Measurements from ENCODE around the gene PIGM. TPM values are rescaled to one million over a fixed set of nuclear protein-coding genes. Genes with fewer than 3 reads are reported as not detected.
A peak's percentile ranks its signal among the peaks of the same experiment; 100 is the strongest.

Gene PIGM
- total RNA-seq, 1 experiment from 2014 or later: 4.9 TPM

DNA sequence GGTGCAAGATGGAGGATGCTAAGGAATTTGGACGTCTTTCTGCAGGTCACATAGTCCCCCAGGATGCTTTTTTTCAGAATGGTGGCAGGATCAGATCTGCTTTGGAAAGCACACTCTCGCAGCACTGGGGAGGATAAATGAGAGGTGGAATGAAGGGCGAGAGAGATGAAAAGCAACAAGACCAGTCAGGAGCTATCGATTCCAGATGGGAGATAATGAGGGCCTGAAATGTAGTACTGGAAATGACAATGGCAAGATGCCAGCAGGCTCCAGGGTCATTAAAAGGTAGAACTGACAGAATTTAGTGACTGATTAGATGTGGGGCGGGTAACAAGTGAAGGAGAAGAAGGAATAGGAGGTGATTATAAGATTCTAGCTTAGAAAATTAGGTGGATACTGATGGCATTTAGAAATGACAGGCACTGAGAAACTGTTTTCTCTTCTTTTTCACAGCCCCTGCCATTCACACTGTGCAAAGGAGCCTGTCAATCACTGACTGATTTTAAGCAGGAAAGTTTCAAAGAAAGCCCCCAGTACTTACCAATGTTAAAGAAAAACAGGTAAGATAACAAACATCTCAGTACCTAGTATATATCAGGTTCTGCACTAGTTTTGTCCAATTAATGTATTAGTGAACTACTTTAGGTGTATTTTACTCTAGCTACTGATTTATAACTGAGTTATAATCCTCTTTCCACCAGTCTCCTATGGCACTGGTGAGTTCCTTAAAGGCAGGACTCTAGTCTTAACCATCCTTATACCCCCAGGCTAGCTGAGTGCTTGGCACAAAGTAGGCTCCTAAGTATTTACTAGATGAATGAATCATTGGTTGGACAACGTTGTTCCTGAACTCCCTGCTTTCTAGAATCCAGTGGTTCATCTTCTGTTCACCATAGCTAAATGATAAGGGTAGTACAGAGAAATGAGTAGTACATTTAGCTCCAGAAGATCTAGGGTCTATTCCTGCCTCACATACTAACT, 9.2 kb downstream of the PIGM start:
- peak; percentile 64 for DNase-seq (ENCODE audit: low read depth)

DNA sequence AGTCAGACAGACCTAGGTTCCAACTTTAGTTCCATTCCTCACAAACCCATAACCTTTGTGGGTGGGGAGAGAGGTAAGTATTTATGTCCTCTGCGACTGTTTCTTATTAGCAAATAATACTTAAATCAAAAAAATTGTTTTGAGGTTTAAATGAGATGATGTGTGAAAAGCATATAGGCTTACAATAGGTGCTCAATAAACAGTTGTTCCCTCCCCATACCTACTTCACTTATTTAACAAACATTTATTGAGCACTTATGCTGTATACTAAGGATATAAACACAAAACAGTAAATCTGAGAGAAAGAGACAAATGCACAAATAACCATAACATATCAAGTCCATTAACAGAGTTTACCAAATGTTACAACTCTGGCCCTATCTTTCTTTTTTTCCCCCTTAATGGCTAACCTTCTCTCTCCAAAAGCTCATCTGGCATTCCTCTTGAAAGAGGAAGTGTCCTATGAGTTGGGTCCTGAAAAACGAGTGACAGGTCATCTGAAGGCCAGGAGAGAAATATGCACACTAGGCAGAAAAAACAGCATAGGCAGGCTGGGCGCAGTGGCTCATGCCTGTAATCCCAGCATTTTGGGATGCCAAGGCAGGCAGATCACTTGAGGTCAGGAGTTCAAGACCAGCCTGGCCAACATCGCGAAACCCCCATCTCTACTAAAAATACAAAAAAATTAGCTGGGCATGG, 10.3 kb downstream of the PIGM start:
- DNase-seq (ENCODE audit: low read depth): no peak

- DNase-seq (ENCODE audit: low read depth): no peak
Measured at GRCh38 chr1:160020196-160020595, 11.6 kb downstream of the PIGM start.

GRCh38 chr1:160018900-160019299, 12.9 kb downstream of the PIGM start:
- peak; percentile 35 for DNase-seq (ENCODE audit: low read depth)

DNA sequence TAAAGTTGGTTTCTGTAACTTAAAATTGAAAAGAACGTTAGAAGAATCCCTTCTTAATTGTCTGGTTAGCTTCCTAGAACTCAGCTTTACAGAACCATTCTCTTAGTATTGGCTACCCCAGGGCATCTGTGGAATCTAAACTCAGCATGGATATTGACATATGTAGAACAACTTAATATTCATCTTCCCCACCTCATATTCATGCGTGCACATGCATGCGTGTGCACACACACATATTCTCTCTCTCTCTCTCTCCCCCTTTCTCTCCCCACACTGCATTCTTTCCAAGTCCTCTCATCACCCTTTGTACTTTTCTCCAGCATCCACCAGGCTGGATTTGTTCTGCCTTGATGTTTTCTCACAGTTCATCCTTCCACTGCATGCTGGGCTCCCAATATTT, 13.4 kb downstream of the PIGM start:
- no peak for DNase-seq (ENCODE audit: low read depth)

GRCh38 chr1:160017592-160017991, 14.2 kb downstream of the PIGM start:
- DNase-seq (ENCODE audit: low read depth): no peak

DNA sequence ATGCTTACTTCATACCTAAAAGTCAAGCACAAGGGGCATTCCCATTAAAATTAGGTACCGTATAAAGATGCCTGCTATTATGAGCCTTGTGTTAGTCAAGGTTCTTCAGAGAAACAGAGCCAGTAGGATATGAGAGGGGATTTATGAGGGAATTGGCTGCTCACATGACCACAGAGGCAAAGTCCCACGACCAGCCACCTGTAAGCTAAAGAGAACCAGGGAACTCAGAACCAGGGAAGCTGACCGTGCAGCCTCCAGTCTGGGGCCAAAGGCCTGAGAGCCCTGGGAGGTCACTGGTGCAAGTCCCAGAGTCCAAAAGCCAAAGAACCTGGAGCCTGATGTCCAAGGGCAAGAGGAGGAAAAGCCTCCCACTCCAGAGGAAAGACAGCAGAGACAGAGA, 20.0 kb downstream of the PIGM start:
- no peak for DNase-seq (ENCODE audit: low read depth)

DNA sequence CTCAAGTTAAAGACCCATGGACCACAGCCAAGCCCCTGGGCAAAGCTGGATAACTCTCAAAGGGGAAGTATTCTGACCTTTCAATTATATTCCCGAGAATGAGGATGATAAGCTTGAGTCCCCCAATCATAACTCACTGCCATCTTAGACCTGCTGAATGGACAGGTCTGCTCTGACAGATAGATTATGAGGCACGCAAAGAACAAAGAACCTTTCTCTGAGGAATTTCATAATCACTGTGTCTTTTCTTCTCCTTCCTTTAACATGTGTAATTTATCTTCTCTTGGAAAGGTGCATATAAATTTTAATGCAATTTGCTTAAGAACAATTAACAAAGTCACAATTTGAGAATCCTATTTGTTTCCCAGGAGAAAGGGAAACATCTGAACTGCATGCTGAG, 22.0 kb downstream of the PIGM start:
- no peak for DNase-seq (ENCODE audit: low read depth)

- no peak for DNase-seq (ENCODE audit: low read depth)
Measured at GRCh38 chr1:160009081-160009480, 22.7 kb downstream of the PIGM start.

- DNase-seq (ENCODE audit: low read depth): peak; percentile 13
Measured at GRCh38 chr1:160007577-160008200, 24.1 kb downstream of the PIGM start.

DNA sequence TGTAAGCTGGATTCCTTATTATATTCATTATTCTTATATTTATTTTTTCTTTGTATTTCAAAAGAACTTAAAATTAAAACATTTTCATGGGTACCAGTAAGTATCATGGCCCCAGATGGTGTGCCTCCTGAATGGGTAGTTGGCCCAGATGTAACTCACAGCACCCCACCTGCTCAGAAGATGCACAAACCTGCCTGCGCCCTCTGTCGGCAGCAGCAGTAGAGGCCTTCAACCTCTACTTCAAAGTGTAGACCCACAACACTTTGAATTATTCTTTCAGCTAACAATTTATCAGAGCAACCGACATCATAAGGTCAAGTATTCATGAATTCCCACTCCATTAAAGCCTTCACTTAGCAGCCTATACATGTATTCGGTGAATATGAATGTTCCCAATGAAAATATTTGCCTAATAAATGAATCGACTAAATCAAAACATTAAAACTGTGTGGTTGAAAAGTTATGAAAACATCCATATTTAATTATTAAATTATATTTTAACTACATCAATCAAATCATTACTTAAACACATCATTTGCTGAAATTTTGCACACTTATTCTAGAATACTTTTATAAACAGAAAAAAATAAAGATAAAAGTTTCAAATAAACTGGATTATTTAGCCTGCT, 25.4 kb downstream of the PIGM start:
- peak; percentile 57 for DNase-seq (ENCODE audit: low read depth)

DNA sequence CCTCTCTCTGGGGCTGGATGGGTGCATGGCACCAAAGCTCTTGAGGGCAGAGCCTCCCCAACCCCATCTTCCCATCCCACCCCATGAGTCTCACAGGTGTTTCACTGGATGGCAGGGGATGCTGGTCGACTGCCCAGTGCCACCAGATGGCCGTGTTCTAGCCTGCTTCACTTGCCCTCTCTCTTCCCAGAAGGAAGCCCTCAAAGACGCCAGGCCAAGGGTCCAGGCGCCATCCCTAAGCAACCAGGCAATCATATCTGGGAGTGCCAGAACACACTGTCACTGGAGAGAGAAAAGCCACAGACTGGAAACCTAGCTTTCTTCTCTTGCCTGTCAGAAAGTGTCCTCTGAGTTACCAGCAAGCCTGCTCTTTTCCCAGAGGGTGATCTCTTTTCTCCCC, 26.7 kb downstream of the PIGM start:
- DNase-seq (ENCODE audit: low read depth): no peak

DNA sequence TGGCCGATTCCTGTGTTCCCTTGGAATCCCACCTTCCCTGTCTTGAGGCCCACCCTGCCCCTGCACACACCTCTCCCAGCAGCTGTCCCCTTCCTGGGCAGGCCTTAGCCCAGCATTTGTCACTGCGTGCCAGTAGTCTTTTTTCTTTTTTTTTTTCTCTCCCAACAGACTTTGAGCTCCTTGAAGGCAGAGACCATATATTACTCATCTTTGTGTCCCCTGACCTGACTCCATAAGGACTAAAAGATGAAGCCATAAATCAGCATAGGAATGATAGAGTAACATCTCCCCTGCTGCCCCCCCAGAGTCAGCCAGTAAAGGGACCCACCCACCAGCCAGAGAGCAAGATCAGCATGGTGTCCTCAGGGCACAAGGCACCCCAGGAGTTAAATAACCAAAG, 27.4 kb downstream of the PIGM start:
- DNase-seq (ENCODE audit: low read depth): no peak

GRCh38 chr1:160004001-160004400, 27.8 kb downstream of the PIGM start:
- DNase-seq (ENCODE audit: low read depth): no peak

DNA sequence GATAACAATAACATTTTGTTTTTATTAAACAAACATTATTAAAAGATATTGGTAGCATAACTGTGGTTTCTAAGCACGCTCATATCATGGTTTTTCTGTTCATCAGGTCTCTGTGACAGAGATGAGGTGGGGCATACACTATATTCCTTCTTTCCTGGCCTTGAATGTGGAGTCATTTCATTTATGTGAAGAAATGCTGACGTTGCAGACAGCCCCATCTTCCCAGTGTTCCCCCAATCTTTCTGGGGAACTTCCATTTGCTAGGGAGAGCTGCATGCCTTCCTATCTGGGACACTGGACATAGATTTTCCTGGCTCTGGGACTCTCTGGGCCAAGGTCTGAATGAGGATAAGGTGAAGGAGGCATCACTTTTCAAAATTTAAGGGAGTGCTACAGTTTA, 30.4 kb downstream of the PIGM start:
- DNase-seq (ENCODE audit: low read depth): no peak

- DNase-seq (ENCODE audit: low read depth): no peak
Measured at GRCh38 chr1:159999204-159999603, 32.6 kb downstream of the PIGM start.

- peak; percentile 56 for DNase-seq (ENCODE audit: low read depth)
Measured at GRCh38 chr1:159996653-159997052, 35.1 kb downstream of the PIGM start.

DNA sequence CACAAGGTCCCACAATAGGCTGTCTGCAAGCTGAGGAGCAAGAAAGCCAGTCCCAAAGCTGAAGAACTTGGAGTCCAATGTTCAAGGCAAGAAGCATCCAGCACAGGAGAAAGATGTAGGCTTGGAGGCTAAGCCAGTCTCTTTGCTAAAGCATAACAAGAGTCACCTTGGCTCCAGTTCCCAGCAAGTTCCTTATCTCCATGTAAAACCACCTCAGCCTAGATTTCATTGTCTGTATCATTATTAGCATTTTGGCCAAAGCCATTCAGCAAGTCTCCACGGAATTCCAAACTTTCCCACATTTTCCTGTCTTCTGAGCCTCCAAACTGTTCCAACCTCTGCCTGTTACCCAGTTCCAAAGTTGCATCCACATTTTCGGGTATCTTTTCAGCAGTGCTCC, 36.9 kb downstream of the PIGM start:
- DNase-seq (ENCODE audit: low read depth): no peak

DNA sequence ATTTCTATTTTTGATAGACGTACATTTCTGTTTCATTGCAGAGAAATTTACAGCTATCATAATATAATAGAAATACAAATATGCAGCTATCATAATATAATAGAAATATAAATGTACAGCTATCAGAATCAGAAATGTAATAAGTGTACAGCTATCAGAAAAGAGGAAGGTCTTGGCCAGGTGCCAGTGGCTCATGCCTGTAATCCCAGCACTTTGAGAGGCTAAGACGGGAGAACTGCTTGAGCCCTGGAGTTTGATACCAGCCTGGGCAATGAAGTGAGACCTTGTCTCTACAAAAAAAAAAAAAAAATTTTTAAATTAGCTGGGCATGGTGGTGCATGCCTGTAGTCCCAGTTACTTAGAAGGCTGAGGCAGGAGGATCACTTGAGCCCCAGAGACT, 37.9 kb downstream of the PIGM start:
- no peak for DNase-seq (ENCODE audit: low read depth)

GRCh38 chr1:159992161-159992560, 39.6 kb downstream of the PIGM start:
- no peak for DNase-seq (ENCODE audit: low read depth)

- DNase-seq (ENCODE audit: low read depth): peak; percentile 15
Measured at GRCh38 chr1:159991513-159991912, 40.3 kb downstream of the PIGM start.

DNA sequence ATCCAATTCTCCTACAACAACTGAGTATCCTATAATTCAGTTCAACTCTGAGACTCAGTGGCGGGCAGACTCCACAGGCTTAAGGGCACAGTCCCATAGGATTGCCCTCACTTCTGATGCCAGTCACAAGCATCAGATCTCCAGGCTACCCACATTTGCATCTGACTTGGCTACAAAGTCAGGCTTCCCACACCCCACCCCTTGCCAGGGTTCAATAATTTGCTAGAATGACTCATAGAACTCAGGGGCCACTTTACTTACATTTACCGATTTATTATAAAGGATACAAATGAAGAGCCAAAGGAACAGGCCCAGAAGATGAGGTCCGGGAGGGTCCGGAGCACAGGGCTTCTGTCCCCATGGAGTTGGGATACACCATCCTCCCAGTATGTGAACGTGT, 41.8 kb downstream of the PIGM start:
- DNase-seq (ENCODE audit: low read depth): no peak
